Effector memory CD8-positive, alpha-beta T cell (primary cell): ENCODE measurements around the gene CCNQ.

Experiments used
- ATAC-seq: fragments of 150-1000 bp; cut with Tn5 transposase; replicated peaks from 2 replicates; pipeline ENCODE4 v1.10.0; 2021; ENCODE audit warnings: mild to moderate bottlenecking, moderate library complexity
- DNase-seq, 3 experiments: peaks; one replicate each; pipeline ENCODE4 v3.0.0; 2021
- H3K27ac Mint-ChIP-seq, 2 donors: one replicate each; pipeline ENCODE4 v1.8.0; 2022; ENCODE audit warnings: mild to moderate bottlenecking in 2 of 2, mixed read lengths in 2 of 2, moderate library complexity in 2 of 2
- H3K27me3 Mint-ChIP-seq, 2 donors: one replicate each; pipeline ENCODE4 v1.8.0; 2022; ENCODE audit warnings: mixed read lengths in 2 of 2
- H3K36me3 Mint-ChIP-seq: one replicate; pipeline ENCODE4 v1.8.0; 2022; ENCODE audit warnings: mild to moderate bottlenecking, moderate library complexity, mixed read lengths; ENCODE audit not compliant: insufficient read depth
- H3K4me1 Mint-ChIP-seq, 2 donors: one replicate each; pipeline ENCODE4 v1.8.0; 2022; ENCODE audit warnings: low read depth in 2 of 2, mixed read lengths in 2 of 2
- H3K4me3 Mint-ChIP-seq, 2 donors: one replicate each; pipeline ENCODE4 v1.8.0; 2022; ENCODE audit warnings: mild to moderate bottlenecking in 2 of 2, mixed read lengths in 2 of 2, moderate library complexity in 2 of 2
- H3K9me3 Mint-ChIP-seq, 2 donors: one replicate each; pipeline ENCODE4 v1.8.0; 2022; ENCODE audit warnings: mixed read lengths in 2 of 2

The CCNQ gene

DNA sequence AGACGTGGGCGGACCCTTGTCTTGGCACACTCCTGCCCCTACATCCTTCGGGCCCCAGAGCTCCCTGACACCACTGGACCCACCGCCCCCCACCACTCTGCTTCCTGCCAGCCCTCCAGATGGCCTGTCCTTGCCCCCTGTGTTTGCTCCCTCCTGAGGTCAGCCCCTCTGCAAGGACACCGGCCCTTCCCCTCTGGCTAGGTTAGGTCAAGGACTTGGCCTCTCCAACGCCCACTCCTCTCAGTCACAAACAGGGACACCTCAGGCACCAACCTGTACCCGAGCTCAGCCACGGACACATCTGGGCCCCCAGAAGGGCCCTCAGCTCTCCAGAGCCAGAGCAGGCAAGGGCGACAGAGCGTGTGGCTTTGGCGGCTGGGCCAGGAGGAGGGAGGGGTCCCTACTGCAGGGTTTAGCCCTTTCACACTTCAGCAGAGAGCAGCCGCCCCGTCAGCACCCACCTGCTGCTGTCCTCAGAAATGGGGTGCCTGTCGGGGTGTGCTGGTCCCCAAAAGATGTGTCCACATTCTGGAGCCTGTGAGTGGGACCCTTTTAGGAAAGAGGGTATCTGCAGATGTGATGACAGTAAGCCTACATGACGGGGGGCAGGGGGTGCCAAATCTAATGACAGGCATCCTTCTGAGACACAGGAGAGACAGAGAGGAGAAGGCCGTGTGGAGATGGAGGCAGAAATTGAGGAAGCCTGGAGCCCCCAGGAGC is 24.5 kb upstream of the CCNQ start:
- DNase-seq (no peak), ATAC-seq (no peak)
- H3K9me3 Mint-ChIP-seq, result no peaks in the 10 kb centered on the region
- H3K27ac Mint-ChIP-seq, result no peak overlapping the region
- H3K36me3 Mint-ChIP-seq, result no peaks in the 10 kb centered on the region
- no peak overlapping the region for H3K4me3 Mint-ChIP-seq
- no peaks in the 10 kb centered on the region for H3K4me1 Mint-ChIP-seq
- peaks cover 21 to 25% of the 10 kb centered on the region in 2 donors for H3K27me3 Mint-ChIP-seq

DNA sequence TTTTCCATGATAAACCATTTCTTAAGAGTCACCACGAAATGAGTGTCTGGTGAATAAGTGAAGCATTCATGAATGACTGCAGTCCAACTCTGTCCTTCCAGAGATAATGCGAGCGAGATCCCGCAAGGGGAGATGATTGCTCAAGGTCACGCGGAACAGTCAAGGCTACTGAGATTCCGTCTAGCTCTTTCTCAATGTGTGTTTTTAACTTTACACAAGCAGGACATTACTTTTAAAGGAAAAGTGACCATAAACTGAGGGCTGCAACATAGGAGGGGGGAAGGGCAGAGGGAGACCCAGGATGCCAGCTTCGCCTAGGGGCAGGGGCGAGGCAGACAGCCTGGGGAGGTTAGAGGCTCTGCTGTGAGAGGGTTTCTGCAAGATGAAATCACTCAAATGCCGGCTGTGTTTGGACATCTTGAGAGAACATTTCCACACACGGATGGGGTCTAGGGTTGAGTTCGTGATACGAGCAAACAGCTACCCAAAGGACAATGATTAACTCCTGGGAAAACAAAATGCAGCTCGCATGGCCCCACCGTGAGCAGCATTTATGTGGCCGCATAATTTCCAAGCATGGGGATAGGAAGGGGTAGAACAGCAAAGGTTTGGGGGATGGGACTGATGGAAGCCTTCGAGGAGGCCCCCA is 23.8 kb upstream of the CCNQ start:
- Mint-ChIP-seq H3K4me1 (no peaks in the 10 kb centered on the region), H3K27ac (no peak overlapping the region), H3K27me3 (peaks cover 21 to 25% of the 10 kb centered on the region in 2 donors), H3K4me3 (no peak overlapping the region), H3K36me3 (no peaks in the 10 kb centered on the region), H3K9me3 (no peaks in the 10 kb centered on the region)
- ATAC-seq, result no peak
- no peak for DNase-seq

DNA sequence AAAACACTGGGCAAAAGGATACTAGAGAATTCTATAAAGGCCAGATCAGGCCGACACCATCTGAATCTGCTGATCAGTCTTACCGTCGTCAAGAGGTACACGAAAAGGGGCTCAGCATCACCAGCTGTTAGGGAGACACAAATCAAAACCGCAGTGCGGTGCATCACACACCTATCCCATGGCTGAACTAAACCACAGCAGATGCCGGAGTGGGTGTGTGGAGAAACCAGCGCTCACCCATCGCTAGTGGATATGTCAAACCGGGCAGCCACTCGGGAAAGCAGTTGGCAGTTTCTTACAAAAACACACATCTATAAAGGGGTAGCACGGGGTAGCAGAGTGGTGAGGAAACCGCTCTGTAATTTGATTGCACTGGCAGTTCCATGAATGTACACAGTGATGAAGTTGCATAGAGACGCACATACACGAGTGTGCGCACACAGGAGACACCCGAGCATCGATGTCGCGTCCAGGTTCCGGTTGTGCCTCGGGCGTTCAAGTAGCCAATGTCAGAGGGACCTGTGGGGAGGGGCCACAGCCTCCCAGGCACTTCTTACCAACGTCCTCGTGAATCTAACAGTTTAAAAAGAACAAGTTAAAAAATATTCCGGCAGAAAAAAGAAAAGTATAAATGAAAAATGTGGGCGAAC is 23.1 kb upstream of the CCNQ start:
- Mint-ChIP-seq H3K27me3 (peaks cover 21 to 25% of the 10 kb centered on the region in 2 donors), H3K27ac (no peak overlapping the region), H3K4me3 (no peak overlapping the region), H3K9me3 (no peaks in the 10 kb centered on the region), H3K36me3 (no peaks in the 10 kb centered on the region), H3K4me1 (no peaks in the 10 kb centered on the region)
- ATAC-seq (no peak), DNase-seq (no peak)

GRCh38 chrX:153620576-153620975 is 21.6 kb upstream of the CCNQ start:
- Mint-ChIP-seq H3K4me1 (no peaks in the 10 kb centered on the region), H3K9me3 (no peaks in the 10 kb centered on the region), H3K4me3 (no peak overlapping the region), H3K36me3 (no peaks in the 10 kb centered on the region), H3K27me3 (peaks cover 21 to 25% of the 10 kb centered on the region in 2 donors), H3K27ac (no peak overlapping the region)
- no peak for DNase-seq
- ATAC-seq, result no peak

DNA sequence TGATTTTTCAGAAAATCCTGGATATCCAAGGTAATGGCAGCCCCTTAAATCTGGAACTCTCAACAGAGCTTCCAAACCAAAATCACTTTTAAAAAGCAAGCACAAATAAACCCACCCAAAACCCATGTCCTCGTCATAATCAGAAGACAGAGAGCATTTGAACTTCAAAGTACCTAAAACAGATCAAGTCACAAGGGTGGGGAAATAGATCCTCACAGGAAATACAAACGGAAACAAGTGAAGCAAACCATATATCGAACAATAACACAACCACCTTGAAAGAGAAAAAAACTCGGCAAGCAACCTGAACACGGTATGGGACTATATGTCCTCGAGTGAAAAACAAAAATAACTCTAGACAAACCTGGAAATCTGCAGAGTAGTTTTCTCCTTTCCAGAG is 15.9 kb upstream of the CCNQ start:
- no peaks in the 10 kb centered on the region for H3K27me3 Mint-ChIP-seq
- no peak overlapping the region for H3K4me3 Mint-ChIP-seq
- DNase-seq (no peak), ATAC-seq (no peak)
- H3K9me3 Mint-ChIP-seq, result no peaks in the 10 kb centered on the region
- H3K36me3 Mint-ChIP-seq, result no peaks in the 10 kb centered on the region
- H3K4me1 Mint-ChIP-seq, result peaks cover 3 to 6% of the 10 kb centered on the region in 2 donors
- H3K27ac Mint-ChIP-seq, result no peak overlapping the region

GRCh38 chrX:153612413-153612812 is 13.5 kb upstream of the CCNQ start:
- Mint-ChIP-seq H3K4me3 (no peak overlapping the region), H3K4me1 (peaks cover 6% of the 10 kb centered on the region in 2 donors), H3K27me3 (no peaks in the 10 kb centered on the region), H3K9me3 (no peaks in the 10 kb centered on the region), H3K27ac (no peak overlapping the region), H3K36me3 (no peaks in the 10 kb centered on the region)
- DNase-seq, result no peak
- no peak for ATAC-seq

DNA sequence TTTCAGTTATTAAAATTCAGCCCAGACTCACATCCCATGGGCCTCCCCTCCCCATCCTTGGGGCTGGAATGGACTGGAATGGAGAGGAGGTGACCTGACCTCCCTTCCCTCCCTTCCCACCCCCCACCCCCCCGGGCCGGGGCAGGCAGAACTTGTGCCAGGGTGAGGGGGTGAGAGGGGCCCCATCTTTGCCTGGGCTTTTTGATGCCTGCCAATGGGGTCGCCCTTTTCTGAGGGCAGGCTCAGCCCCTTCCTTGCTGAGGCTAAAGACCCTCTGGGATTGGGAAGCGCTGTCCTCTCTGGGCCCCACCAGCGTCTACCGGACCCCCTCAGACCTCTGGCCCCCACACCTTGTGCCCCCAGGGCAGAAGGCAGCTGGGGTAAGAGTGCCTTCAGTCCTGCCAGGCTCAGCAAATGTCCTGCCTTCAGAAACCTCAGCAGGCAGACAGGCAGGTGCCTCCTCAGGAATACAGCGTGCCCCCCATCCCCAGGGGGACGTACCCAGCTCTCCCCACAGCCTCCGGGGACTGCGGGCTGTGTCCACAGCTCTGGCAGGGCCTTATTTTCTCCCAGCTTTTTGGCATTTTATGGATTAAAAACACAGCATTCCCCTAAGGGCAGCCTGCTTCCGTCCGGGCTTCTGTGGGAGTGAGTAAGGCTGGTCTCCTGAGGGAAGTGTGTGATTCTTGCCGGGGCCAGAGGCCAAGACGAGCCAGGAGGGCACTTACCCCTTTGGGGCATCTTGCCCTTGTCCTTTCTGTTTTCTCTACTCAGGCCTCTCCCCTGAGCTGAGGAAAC is 12.6 kb upstream of the CCNQ start:
- H3K4me1 Mint-ChIP-seq, result peaks cover 6% of the 10 kb centered on the region in 2 donors
- no peaks in the 10 kb centered on the region for H3K27me3 Mint-ChIP-seq
- no peak for DNase-seq
- no peak overlapping the region for H3K4me3 Mint-ChIP-seq
- ATAC-seq, result no peak
- H3K36me3 Mint-ChIP-seq, result no peaks in the 10 kb centered on the region
- H3K9me3 Mint-ChIP-seq, result no peaks in the 10 kb centered on the region
- H3K27ac Mint-ChIP-seq, result no peak overlapping the region

- ATAC-seq, result no peak
- Mint-ChIP-seq H3K27ac (no peak overlapping the region), H3K27me3 (no peaks in the 10 kb centered on the region), H3K9me3 (no peaks in the 10 kb centered on the region), H3K4me3 (peak overlapping the region; percentile 80 to 85), H3K4me1 (peaks cover 6% of the 10 kb centered on the region in 2 donors), H3K36me3 (no peaks in the 10 kb centered on the region)
- no peak for DNase-seq
Observed at GRCh38 chrX:153610836-153611213, 11.9 kb upstream of the CCNQ start.

DNA sequence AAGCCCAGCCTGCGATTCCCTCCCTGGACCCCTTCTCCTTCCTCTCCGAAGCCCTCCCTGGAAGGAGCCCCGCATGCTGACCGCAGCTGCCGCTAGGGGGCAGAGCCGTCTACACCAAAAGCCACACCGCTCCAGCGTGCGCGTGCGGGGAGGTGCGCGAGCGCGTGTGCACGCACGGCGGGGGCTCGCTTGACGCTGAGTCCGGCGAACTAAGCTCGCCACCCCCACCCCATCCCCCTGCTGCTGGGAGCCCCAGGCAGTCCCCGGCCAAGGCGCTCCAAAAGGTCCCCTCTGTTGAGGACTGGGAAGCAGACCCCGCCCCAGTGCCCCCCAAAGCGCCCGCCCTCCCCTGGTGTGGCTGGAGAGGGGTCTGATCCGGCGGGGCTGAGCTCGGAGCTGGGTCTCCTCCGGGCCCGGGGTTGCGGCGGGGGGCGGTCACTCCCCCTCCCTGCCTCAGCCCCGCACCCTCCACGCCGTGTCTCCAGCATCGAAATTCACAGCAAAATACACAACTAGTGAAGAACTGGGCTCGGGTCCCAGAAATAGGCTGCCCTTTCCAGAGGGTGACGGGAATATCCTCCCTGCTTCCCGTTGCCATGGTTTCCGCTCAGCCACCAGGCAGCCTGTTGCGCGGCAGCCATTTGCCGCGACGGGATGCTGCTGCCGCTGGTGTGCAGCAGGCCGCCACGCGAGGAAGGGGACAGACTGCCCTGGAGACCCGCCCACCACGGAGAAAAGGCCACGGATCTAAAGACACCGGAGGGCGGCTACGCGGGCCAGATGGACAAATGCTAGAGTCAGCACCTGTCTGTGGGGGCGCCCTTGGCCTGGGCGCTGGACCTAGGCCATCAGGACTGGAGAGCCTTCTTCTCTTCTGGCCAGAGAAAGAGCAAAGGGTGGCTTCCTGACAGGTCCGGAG is 11.2 kb upstream of the CCNQ start:
- H3K27me3 Mint-ChIP-seq, result no peaks in the 10 kb centered on the region
- DNase-seq, result peak; percentile 63 to 65 (median 64)

GRCh38 chrX:153608806-153609205 is 9.9 kb upstream of the CCNQ start:
- H3K36me3 Mint-ChIP-seq, result no peaks in the 10 kb centered on the region
- H3K4me1 Mint-ChIP-seq, result peaks cover 0 to 6% of the 10 kb centered on the region in 2 donors
- no peak overlapping the region for H3K27ac Mint-ChIP-seq
- DNase-seq, result no peak
- H3K27me3 Mint-ChIP-seq, result no peaks in the 10 kb centered on the region
- H3K9me3 Mint-ChIP-seq, result no peaks in the 10 kb centered on the region
- no peak for ATAC-seq
- H3K4me3 Mint-ChIP-seq, result no peak overlapping the region

More for the DNA sequence above, 11.2 kb upstream of the CCNQ start:
- ATAC-seq, result peak; percentile 97
- Mint-ChIP-seq H3K4me3 (peak overlapping the region; percentile 80 to 85), H3K36me3 (no peaks in the 10 kb centered on the region), H3K9me3 (no peaks in the 10 kb centered on the region), H3K27ac (no peak overlapping the region), H3K4me1 (peaks cover 6% of the 10 kb centered on the region in 2 donors)

DNA sequence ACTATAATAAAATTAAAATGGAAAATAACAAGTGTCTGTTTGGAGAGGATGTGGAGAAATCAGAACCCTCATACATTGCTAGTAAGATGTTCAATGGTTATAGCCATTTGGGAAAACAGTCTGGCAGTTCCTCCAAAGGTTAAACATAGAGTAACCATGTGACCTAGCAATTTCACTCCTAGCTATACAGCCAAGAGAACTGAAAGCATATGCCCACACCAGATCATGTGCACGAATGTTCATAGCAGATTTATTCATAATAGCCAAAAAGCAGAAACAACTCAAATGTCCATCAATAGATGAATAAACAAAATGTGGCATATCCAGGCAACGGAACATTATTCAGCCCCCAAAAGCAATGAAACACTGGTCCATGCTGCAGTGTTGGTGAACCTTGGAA is 9.4 kb upstream of the CCNQ start:
- no peaks in the 10 kb centered on the region for H3K9me3 Mint-ChIP-seq
- DNase-seq (no peak), ATAC-seq (no peak)
- H3K36me3 Mint-ChIP-seq, result no peaks in the 10 kb centered on the region
- H3K4me3 Mint-ChIP-seq, result no peak overlapping the region
- H3K27me3 Mint-ChIP-seq, result no peaks in the 10 kb centered on the region
- peaks cover 0 to 6% of the 10 kb centered on the region in 2 donors for H3K4me1 Mint-ChIP-seq
- H3K27ac Mint-ChIP-seq, result no peak overlapping the region

GRCh38 chrX:153606503-153606902 is 7.6 kb upstream of the CCNQ start:
- no peaks in the 10 kb centered on the region for H3K36me3 Mint-ChIP-seq
- H3K27ac Mint-ChIP-seq, result no peak overlapping the region
- H3K27me3 Mint-ChIP-seq, result no peaks in the 10 kb centered on the region
- H3K4me1 Mint-ChIP-seq, result peaks cover 0 to 6% of the 10 kb centered on the region in 2 donors
- no peaks in the 10 kb centered on the region for H3K9me3 Mint-ChIP-seq
- ATAC-seq (no peak), DNase-seq (no peak)
- H3K4me3 Mint-ChIP-seq, result no peak overlapping the region
